GM23248 (cell line): ENCODE results near the gene ABCC1. TPM values are rescaled to one million over a fixed set of nuclear protein-coding genes. Genes with fewer than 3 reads are reported as not detected.

Experiments
- DNase-seq: peaks from one replicate; pipeline ENCODE4 v3.0.0-alpha.2; 2015
- H2AFZ ChIP-seq: fragments of 200-600 bp; sonication (generic); 2 replicates; pipeline ENCODE4 v1.6.1; 2016; ENCODE audit warnings: antibody characterized with exemption
- H3F3A ChIP-seq: fragments of 200-600 bp; sonication (generic); 2 replicates; pipeline ENCODE4 v1.6.1; 2016; ENCODE audit warnings: mild to moderate bottlenecking, antibody characterized with exemption, mixed run types; ENCODE audit not compliant: insufficient read depth
- H3K27ac ChIP-seq: fragments of 200-600 bp; sonication (generic); 2 replicates; pipeline ENCODE4 v1.5.1; 2016; ENCODE audit warnings: mild to moderate bottlenecking
- H3K27me3 ChIP-seq: fragments of 200-600 bp; sonication (generic); replicated peaks from 2 replicates; pipeline ENCODE4 v1.6.1; 2016; ENCODE audit warnings: mild to moderate bottlenecking; ENCODE audit not compliant: insufficient read depth
- H3K36me3 ChIP-seq: fragments of 200-600 bp; sonication (generic); 2 replicates; pipeline ENCODE4 v1.6.1; 2016; ENCODE audit warnings: low read depth, mild to moderate bottlenecking
- H3K4me1 ChIP-seq: fragments of 200-600 bp; sonication (generic); 2 replicates; pipeline ENCODE4 v1.6.1; 2016; ENCODE audit warnings: mild to moderate bottlenecking; ENCODE audit not compliant: insufficient read depth
- H3K4me2 ChIP-seq: fragments of 200-600 bp; sonication (generic); one replicate; pipeline ENCODE4 v1.6.1; 2016; ENCODE audit warnings: mild to moderate bottlenecking; ENCODE audit not compliant: unreplicated experiment
- H3K4me3 ChIP-seq: fragments of 200-600 bp; sonication (generic); 2 replicates; pipeline ENCODE4 v1.5.1; 2016; ENCODE audit warnings: mild to moderate bottlenecking
- H3K79me2 ChIP-seq: fragments of 200-600 bp; sonication (generic); 2 replicates; pipeline ENCODE4 v1.6.1; 2016; ENCODE audit warnings: mild to moderate bottlenecking; ENCODE audit not compliant: insufficient read depth
- H3K9ac ChIP-seq: fragments of 200-600 bp; sonication (generic); 2 replicates; pipeline ENCODE4 v1.6.1; 2016; ENCODE audit warnings: mild to moderate bottlenecking
- H3K9me2 ChIP-seq: fragments of 200-600 bp; sonication (generic); 2 replicates; pipeline ENCODE4 v1.6.1; 2016; ENCODE audit warnings: mixed run types, mild to moderate bottlenecking, moderate library complexity; ENCODE audit not compliant: insufficient read depth
- H3K9me3 ChIP-seq: fragments of 200-600 bp; sonication (generic); one replicate; pipeline ENCODE4 v1.6.1; 2017; ENCODE audit warnings: low read depth
- H4K20me1 ChIP-seq: fragments of 200-600 bp; sonication (generic); 2 replicates; pipeline ENCODE4 v1.6.0; 2016; ENCODE audit not compliant: insufficient read depth
- EZH2 ChIP-seq: fragments of 200-600 bp; sonication (generic); IDR thresholded peaks from 2 replicates; pipeline ENCODE4 v1.6.1; 2018; ENCODE audit warnings: antibody characterized with exemption, mild to moderate bottlenecking; ENCODE audit not compliant: insufficient read depth, poor library complexity, severe bottlenecking
- EZH2phosphoT487 ChIP-seq: fragments of 200-600 bp; sonication (generic); IDR thresholded peaks from 2 replicates; pipeline ENCODE4 v1.6.1; 2018; ENCODE audit warnings: antibody characterized with exemption, moderate library complexity, mild to moderate bottlenecking, low read depth; ENCODE audit not compliant: insufficient read depth
- WGBS, 2 experiments: methylation state at CpG; one replicate each; pipeline ENCODE4 v1.1.6; 2015 to 2017; ENCODE audit warnings: low lambda C conversion rate in 2 of 2, low coverage in 1 of 2; ENCODE audit errors: missing lambda C conversion rate in 2 of 2; 5-methylcytosine and 5-hydroxymethylcytosine counted together
- in situ Hi-C: fragments of 300-500 bp; cut with MboI; formaldehyde crosslinking; loops from 2 replicates; pipeline ENCODE4 v1.15.0; 2020
- polyA plus RNA-seq: library from polyadenylated mRNA; unstranded; fragments of >200 nt; fragmentation: Nextera tagmentation; extraction: Ambion mirVana; gene quantifications from 2 replicates; pipeline ENCODE4 v1.2.1, GENCODE V29; 2016
- total RNA-seq: library from RNA; depleted of rRNA; stranded (reverse); fragments of >200 nt; shearing (Covaris generic); gene quantifications from 2 replicates; pipeline ENCODE4 v1.2.3, GENCODE V29; 2014

The ABCC1 gene
- total and polyA plus RNA-seq, 2 experiments from 2014 or later, result 16.2 to 25.5 TPM

- H3K9me3 ChIP-seq, result no peaks in the 10 kb centered on the region
- no peaks in the 10 kb centered on the region for H3F3A ChIP-seq
- H3K27me3 ChIP-seq, result no peaks in the 10 kb centered on the region
- H3K4me1 ChIP-seq, result no peaks in the 10 kb centered on the region
- no peaks in the 10 kb centered on the region for H3K9me2 ChIP-seq
- no peak for TF ChIP-seq EZH2phosphoT487
- TF ChIP-seq EZH2, result no peak
- in situ Hi-C loops, result no loop called here
- DNase-seq, result no peak
- H3K4me3 ChIP-seq, result no peak overlapping the region
- H3K36me3 ChIP-seq, result no peaks in the 10 kb centered on the region
- no peak overlapping the region for H3K27ac ChIP-seq
- WGBS, 2 experiments, result 86 to 88% methylated on average over 15 to 17 of the region's 18 CpGs
- no peaks in the 10 kb centered on the region for H4K20me1 ChIP-seq
- H3K9ac ChIP-seq, result no peak overlapping the region
- no peaks in the 10 kb centered on the region for H3K79me2 ChIP-seq
- H2AFZ ChIP-seq, result no peak overlapping the region
- no peak overlapping the region for H3K4me2 ChIP-seq
Measured at GRCh38 chr16:16154281-16154951, 205.0 kb downstream of the ABCC1 start.

DNA sequence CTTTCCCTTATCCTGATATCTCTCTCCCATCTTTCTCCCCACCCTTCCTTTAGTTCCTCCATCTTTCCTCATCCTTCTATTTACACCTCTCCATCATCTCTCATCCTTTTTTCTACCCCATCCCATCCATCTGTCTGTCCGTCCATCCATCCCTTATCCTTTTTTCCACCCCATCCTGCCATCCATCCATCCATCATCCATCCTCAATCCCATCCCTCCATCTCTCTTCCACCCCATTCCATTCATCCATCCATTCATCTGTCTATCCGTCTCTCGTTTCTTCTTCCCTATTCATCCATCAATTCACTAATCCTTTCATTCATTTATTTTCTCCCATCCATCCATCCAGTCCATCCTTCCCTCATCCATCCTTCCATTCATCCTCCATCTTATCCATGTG, 205.8 kb downstream of the ABCC1 start:
- Histone ChIP-seq H4K20me1 (no peaks in the 10 kb centered on the region), H3F3A (no peaks in the 10 kb centered on the region), H3K9me3 (no peaks in the 10 kb centered on the region), H3K4me1 (no peaks in the 10 kb centered on the region), H3K27me3 (no peaks in the 10 kb centered on the region), H3K4me3 (no peak overlapping the region), H3K27ac (no peak overlapping the region), H3K36me3 (no peaks in the 10 kb centered on the region), H3K9ac (no peak overlapping the region), H2AFZ (no peak overlapping the region), H3K9me2 (no peaks in the 10 kb centered on the region), H3K4me2 (no peak overlapping the region), H3K79me2 (no peaks in the 10 kb centered on the region)
- no peak for TF ChIP-seq EZH2
- no peak for TF ChIP-seq EZH2phosphoT487
- no peak for DNase-seq
- in situ Hi-C loops, result no loop called here
- WGBS, 2 experiments, result 78 to 85% methylated on average over 3 of the region's 3 CpGs

- H2AFZ ChIP-seq, result no peak overlapping the region
- no peak for DNase-seq
- H3K27me3 ChIP-seq, result no peaks in the 10 kb centered on the region
- H3K4me1 ChIP-seq, result no peaks in the 10 kb centered on the region
- no peaks in the 10 kb centered on the region for H3K9me3 ChIP-seq
- H3K9ac ChIP-seq, result no peak overlapping the region
- H3K4me2 ChIP-seq, result no peak overlapping the region
- no peaks in the 10 kb centered on the region for H3F3A ChIP-seq
- no peaks in the 10 kb centered on the region for H3K79me2 ChIP-seq
- H3K9me2 ChIP-seq, result no peaks in the 10 kb centered on the region
- no peaks in the 10 kb centered on the region for H3K36me3 ChIP-seq
- 91 to 95% methylated on average over 1 of the region's 1 CpG for WGBS, 2 experiments
- H3K27ac ChIP-seq, result no peak overlapping the region
- no peaks in the 10 kb centered on the region for H4K20me1 ChIP-seq
- in situ Hi-C loops, result no loop called here
- no peak overlapping the region for H3K4me3 ChIP-seq
- TF ChIP-seq EZH2 (no peak), EZH2phosphoT487 (no peak)
Measured at GRCh38 chr16:16157166-16157565, 207.8 kb downstream of the ABCC1 start.

- Histone ChIP-seq H3K79me2 (no peaks in the 10 kb centered on the region), H3K27me3 (no peaks in the 10 kb centered on the region), H3K4me3 (no peak overlapping the region), H3K27ac (no peak overlapping the region), H3F3A (no peaks in the 10 kb centered on the region), H3K36me3 (no peaks in the 10 kb centered on the region), H2AFZ (no peak overlapping the region), H3K9me3 (no peaks in the 10 kb centered on the region), H3K9ac (no peak overlapping the region), H3K9me2 (no peaks in the 10 kb centered on the region), H4K20me1 (no peaks in the 10 kb centered on the region), H3K4me1 (no peaks in the 10 kb centered on the region), H3K4me2 (no peak overlapping the region)
- in situ Hi-C loops, result no loop called here
- DNase-seq, result no peak
- TF ChIP-seq EZH2 (no peak), EZH2phosphoT487 (no peak)
- WGBS, 2 experiments, result 77 to 80% methylated on average over 4 of the region's 4 CpGs
Measured at GRCh38 chr16:16158082-16158658, 208.8 kb downstream of the ABCC1 start.
